Panc1 (cell line): Measurements from ENCODE around the gene HCRTR1.

Experiments
- POLR2AphosphoS5 ChIP-seq: IDR thresholded peaks from 2 replicates; pipeline ENCODE4 v1.6.1; 2012; ENCODE audit warnings: mild to moderate bottlenecking, low read depth, low read length, moderate library complexity
- SIN3A ChIP-seq: IDR thresholded peaks from 2 replicates; pipeline ENCODE4 v1.6.1; 2012; ENCODE audit warnings: low read depth, mild to moderate bottlenecking, low read length, moderate library complexity, borderline replicate concordance; ENCODE audit not compliant: insufficient read depth
- TF ChIP-seq, protein P1 (sequence below): fragments of 450-650 bp; IDR thresholded peaks from 2 replicates; pipeline ENCODE4 v1.5.1; 2017; ENCODE audit warnings: mild to moderate bottlenecking

DNA sequence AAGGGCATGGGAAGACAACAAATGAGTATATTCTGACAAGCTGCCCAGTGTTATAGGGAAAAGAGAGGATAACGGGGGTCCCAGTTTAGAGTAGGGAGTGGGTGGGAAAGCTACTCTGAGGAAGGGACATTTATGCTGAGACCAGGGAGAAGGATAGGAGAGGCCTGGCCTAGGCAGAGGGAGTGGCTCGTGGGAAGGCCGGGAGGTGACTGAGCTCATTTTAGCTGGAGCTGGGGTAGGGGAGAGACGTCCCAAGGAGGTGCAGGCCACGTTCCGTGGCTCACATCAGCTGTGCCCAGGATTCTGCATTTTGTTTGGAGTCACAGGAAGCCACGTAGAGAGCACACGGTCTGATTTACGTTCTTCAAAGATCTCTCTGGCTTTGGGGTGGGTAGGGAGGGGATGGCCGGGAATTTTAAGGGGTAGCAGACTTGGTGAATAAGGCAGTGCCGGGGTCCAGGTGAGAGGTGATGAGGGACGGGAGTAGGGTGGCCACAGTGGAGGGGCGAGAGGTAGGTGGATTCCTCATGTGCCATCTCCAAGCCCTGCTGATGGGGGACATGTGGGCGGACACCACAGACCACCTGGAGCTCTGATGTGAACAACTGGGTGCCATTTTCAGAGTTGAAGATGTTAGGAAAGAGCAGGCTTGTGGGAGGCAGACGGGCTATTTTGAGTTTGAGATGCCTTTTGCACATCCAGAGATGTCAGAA, 36.4 kb upstream of the HCRTR1 start:
- TF ChIP-seq, protein P1, sequence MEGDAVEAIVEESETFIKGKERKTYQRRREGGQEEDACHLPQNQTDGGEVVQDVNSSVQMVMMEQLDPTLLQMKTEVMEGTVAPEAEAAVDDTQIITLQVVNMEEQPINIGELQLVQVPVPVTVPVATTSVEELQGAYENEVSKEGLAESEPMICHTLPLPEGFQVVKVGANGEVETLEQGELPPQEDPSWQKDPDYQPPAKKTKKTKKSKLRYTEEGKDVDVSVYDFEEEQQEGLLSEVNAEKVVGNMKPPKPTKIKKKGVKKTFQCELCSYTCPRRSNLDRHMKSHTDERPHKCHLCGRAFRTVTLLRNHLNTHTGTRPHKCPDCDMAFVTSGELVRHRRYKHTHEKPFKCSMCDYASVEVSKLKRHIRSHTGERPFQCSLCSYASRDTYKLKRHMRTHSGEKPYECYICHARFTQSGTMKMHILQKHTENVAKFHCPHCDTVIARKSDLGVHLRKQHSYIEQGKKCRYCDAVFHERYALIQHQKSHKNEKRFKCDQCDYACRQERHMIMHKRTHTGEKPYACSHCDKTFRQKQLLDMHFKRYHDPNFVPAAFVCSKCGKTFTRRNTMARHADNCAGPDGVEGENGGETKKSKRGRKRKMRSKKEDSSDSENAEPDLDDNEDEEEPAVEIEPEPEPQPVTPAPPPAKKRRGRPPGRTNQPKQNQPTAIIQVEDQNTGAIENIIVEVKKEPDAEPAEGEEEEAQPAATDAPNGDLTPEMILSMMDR: no peak
- no peak for TF ChIP-seq SIN3A
- no peak for TF ChIP-seq POLR2AphosphoS5
